ENCODE data around the gene SMC1B.
A peak's percentile ranks its signal among the peaks of the same experiment; 100 is the strongest.
"Not testable (repeated sequence)": the region's sequence is repeated elsewhere in the genome, so short reads cannot be mapped to it uniquely, and the experiment has no call there.

Gene SMC1B

DNA sequence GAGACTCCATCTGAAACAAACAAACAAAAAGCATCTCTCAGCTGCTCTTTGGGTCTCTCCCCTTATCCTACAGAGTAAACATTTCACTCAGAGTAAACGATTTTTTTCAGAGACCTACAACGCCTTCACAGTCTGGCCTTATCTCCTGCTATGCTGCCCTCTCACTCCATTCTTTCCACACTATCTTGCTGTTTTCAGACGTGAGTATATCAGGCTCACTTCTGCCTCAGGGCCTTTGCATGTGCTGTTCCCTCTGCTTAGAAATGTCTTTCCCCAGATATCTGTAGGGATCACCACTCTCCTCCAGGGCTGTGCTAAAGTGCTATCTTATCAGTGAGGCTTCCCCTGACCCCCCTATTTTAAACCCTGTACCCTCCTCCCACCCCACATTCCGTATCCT, 6.6 kb upstream of the SMC1B start:
- DNase-seq (ENCODE audit: low read depth), result no peak

DNA sequence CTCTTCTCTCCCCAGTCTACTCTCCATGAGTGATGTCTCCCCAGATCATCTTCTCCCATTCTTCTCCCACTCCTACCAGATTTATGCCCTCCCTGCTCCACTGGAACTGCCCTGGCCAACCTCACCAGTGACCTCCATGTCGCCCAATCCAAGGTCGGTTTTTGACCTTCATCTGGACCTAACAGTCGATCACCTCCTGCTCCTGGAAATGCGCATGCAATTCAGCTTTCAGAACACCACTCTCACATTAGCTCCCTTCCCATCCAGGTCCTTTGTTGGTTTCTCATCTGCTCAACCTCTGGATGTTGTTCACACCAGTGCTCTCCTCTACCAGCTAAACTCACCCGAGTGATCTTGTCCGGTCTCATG, 5.4 kb upstream of the SMC1B start:
- DNase-seq (ENCODE audit: low read depth), result no peak

- DNase-seq (ENCODE audit: low read depth), result no peak
Measured at GRCh38 chr22:45418056-45418769, 4.8 kb upstream of the SMC1B start.

- no peak for DNase-seq (ENCODE audit: low read depth)
Measured at GRCh38 chr22:45413013-45413367, 409 bp downstream of the SMC1B start.

GRCh38 chr22:45407793-45408192, 5.6 kb downstream of the SMC1B start:
- DNase-seq (ENCODE audit: low read depth), result no peak

GRCh38 chr22:45402466-45402985, 10.9 kb downstream of the SMC1B start:
- no peak for DNase-seq (ENCODE audit: low read depth)

DNA sequence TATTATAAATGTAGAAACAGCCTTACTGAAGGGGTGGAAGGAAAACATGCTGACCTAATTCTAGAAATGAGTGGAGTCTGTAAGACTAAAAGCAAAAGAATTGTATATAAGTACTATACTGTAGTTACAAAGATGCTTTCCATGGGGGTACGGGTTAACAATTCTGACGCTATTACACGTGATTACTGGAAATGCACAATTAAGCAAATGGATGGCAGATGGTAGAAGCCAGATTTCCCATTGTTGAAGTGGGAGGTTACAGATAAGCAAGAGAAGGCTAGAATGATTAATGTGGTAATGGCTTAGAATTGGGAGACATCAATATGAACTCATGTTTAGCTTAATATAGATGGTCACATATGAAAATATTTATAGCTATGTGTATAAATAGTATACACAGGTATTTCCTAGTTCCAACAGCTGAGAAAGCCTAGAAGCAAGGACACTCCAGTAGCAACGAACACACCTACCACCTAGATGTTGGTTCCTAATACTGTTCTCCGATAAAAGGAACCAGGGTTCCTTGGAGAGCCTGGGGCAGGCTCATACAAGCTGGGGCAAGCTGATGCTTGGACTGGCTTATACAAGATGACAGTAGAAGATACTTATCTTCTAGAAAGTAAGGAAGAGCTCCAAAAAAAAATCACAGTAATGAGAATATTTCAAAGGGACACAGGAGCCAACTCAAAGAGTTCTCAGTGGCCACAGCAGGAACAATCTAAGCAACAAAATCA, 13.5 kb downstream of the SMC1B start:
- DNase-seq (ENCODE audit: low read depth), result no peak

- DNase-seq (ENCODE audit: low read depth), result no peak
Measured at GRCh38 chr22:45398214-45398613, 15.2 kb downstream of the SMC1B start.

DNA sequence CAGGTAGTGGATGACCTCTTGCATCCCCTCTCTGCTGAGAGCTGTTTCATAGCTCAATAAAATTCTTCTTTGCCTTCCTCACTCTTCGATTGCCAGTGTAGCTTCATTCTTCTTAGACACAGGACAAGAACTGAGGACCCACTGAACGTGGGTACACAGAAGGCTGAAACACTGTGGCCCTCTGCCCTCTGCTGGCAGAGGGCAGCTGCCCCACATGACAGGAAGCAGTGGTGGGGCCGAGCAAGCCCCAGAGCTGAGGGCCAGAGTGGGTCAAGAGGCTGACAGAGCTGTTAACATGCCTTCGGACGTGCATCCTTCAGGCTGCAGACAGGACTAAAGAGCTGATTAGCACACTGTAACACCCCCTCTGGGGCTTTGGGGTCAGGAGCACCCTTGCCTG, 15.6 kb downstream of the SMC1B start:
- DNase-seq (ENCODE audit: low read depth), result peak; percentile 9

- no peak for DNase-seq (ENCODE audit: low read depth)
Measured at GRCh38 chr22:45389546-45389945, 23.9 kb downstream of the SMC1B start.

DNA sequence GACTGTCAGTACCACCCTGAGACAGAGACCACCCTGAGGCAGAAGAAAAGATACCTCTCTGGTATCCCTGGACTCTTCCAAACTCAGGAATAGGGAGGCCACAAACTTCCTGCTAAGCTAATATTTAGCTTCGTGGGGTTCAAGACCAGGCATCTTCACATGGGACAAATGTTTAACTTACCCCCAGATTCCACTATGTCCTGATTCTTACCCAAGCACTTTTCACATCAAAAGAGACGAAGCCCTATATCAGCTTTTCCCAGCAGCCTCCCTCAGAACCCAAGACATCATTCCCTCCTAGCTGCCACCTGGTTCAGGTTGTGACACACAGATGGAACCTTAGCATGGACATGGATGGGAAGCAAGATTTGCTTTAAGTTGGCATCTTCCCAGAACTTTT, 32.1 kb downstream of the SMC1B start:
- DNase-seq (ENCODE audit: low read depth), result no peak

GRCh38 chr22:45376703-45377102, 36.7 kb downstream of the SMC1B start:
- no peak for DNase-seq (ENCODE audit: low read depth)

DNA sequence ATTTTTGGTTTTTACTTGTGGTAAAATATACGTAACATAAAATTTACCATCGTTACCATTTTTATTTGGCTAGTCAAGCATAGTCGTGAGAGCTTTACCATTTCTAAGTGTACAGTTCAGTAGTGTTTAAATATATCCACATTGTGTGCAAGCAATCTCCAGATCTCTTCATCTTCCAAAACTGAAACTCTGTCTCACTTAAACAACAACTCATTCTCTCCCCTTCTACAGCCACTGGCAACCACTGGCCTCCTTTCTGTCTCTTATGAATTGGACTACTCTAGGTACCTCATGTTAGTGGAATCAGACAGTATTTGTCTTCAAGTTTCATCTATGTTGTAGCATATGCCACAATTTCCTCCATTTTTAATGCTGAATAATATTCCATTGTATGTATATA, 37.4 kb downstream of the SMC1B start:
- DNase-seq (ENCODE audit: low read depth), result no peak

GRCh38 chr22:45373592-45373991, 39.8 kb downstream of the SMC1B start:
- DNase-seq (ENCODE audit: low read depth), result not testable (repeated sequence)

GRCh38 chr22:45366713-45367112, 46.7 kb downstream of the SMC1B start:
- no peak for DNase-seq (ENCODE audit: low read depth)

DNA sequence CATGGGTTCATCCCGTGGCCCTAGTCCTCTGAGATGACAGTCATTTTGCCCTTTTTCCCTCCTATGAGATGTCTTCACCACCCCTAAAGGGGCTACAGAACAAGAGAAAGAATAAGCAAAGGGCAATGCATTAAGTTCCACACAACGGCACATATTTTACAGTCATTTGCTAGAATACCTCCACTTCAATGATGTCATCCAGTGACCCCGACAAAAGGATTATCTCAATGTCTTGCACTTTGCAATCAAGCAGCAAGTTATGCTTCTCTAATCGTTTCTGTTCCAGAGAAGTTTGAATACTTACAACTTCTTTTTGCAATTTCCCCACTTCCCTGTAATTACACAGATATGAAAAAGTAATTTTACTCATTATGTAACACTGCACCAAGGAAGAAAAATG, 53.8 kb downstream of the SMC1B start:
- no peak for DNase-seq (ENCODE audit: low read depth)

GRCh38 chr22:45358127-45358526, 55.3 kb downstream of the SMC1B start:
- no peak for DNase-seq (ENCODE audit: low read depth)

- DNase-seq (ENCODE audit: low read depth), result no peak
Measured at GRCh38 chr22:45357490-45357889, 55.9 kb downstream of the SMC1B start.

DNA sequence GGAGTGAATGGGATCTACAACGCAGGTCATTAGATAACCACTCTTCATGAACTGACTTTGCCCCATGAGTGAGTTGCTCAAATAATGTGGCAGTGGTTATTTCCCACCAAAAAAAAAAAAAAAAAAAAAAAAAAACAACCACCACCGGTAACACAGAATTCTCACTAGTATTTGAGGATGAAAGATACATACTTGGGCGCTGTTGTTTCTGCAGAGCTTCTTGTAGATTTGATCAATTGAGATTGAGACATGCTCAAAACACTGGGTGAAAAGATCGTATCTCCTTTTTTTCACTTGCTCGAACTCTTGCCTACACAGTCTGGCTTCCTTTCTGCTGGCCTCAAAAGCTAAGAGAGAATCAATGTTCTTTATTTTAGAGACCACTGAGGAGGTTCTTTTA, 59.6 kb downstream of the SMC1B start:
- DNase-seq (ENCODE audit: low read depth), result no peak

DNA sequence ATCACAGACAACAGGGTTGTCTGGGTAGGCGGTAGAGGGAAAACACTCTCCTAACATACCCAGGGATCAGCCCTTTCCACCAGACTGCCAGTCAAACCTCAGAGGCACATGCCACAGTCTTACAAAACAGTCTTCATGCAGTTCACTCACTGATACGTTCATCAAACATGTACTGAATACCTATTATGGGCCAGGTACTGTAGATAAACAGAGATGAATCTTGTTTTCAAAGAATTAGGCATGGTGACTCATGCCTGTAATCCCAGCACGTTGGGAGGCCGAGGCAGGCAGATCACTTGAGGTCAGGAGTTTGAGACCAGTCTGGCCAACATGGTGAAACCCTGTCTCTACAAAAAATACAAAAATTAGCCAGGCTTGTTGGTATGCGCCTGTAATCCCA, 60.6 kb downstream of the SMC1B start:
- DNase-seq (ENCODE audit: low read depth), result not testable (repeated sequence)

DNA sequence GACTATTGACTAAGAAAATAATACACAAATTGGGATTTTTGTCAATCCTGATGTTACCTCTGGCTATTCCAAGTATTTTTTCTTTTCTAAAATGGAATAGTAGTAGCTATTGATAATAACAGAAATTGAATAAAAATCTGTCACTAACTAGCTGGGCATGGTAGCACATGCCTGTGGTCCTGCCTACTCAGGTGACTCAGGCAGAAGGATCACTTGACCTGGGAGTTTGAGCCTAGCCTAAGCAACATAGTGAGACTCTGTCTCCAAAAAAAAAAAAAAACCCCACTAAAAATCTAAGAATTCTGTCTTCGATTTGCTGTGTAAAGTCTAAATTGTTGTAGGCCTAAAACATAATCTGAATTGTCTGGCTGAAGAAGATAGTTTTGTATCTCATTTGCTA, 61.4 kb downstream of the SMC1B start:
- DNase-seq (ENCODE audit: low read depth), result no peak

- no peak for DNase-seq (ENCODE audit: low read depth)
Measured at GRCh38 chr22:45349916-45350315, 63.5 kb downstream of the SMC1B start.

DNA sequence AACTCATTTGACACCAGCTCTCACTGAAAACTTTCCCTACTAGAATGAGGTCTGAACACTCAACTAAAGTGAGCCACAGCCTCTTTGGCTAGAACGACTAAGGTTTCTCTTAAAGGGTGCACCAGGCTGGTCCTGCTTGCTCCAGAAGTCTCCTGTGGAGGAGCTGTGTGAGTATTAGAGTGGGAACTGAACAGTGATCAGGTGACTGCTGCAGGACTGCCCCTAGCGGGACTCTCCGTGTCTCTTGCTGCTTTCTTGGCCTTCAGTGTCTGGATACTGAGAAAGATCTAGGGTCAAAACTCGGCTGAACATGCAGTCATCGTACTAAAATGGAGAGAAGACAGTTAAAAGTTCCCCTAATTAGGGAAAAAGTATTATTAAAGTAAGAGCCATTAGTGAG, 69.1 kb downstream of the SMC1B start:
- DNase-seq (ENCODE audit: low read depth), result peak; percentile 8

DNA sequence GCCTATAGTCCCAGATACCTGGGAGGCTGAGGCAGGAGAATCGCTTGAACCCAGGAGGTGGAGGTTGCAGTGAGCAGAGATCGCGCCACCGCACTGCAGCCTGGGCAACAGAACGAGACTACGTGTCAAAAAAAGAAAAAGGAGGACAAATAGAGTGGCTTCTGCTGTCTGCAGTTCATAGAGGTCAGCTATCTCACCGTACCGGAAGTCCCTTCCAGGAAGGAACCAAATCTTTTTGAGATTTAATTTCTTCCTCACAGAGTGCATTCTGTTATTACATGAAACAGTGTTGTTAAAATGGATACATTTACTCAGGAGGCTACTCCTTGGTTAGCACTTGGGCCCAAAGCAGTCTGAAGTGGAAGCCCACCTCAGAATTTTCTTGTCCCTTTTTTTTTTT, 70.3 kb downstream of the SMC1B start:
- DNase-seq (ENCODE audit: low read depth), result no peak

Data from EH (cell line).